ENCODE measurements around the gene PLAC1. TPM values are rescaled to one million over a fixed set of nuclear protein-coding genes. Genes with fewer than 3 reads are reported as not detected.
A peak's percentile ranks its signal among the peaks of the same experiment; 100 is the strongest.

PLAC1 gene
- polyA plus RNA-seq, 4 donors = 0.06 to 0.07 TPM; not detected in 2

DNA sequence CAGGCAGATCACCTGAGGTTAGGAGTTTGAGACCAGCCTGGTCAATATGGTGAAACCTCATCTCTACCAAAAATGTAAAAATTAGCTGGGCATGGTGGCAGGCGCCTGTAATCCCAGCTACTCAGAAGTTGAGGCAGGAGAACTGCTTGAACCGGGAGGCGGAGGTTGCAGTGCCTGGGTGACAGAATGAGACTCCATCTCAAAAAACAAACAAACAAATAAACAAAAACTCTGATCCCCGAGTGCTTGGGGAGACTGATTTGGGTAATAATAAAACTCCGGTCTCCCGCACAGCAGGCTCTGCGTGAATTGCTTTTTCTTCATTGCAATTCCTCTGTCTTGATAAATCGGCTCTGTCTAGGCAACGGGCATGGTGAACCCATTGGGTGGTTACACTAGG, 124.9 kb downstream of the PLAC1 start:
- Histone ChIP-seq H3K27me3 (ENCODE audit: control insufficient read depth in 3 of 3, insufficient read depth in 3 of 3, low read length in 3 of 3) (no peaks in the 10 kb centered on the region), H3K27ac (ENCODE audit: low read depth in 1 of 3, low read length in 2 of 3) (no peak overlapping the region), H3K9me3 (ENCODE audit: control insufficient read depth in 2 of 2, insufficient read depth in 1 of 2, low read depth in 1 of 2, low read length in 1 of 2) (no peaks in the 10 kb centered on the region), H3K36me3 (ENCODE audit: control insufficient read depth in 3 of 3, insufficient read depth in 2 of 3, low read depth in 1 of 3, low read length in 3 of 3) (no peaks in the 10 kb centered on the region), H3K4me1 (ENCODE audit: control insufficient read depth in 3 of 3, insufficient read depth in 2 of 3, low read depth in 1 of 3, low read length in 2 of 3) (peaks cover 0 to 9% (median 0%) of the 10 kb centered on the region in 3 donors), H3K4me3 (ENCODE audit: low read depth in 1 of 3, low read length in 3 of 3) (no peak overlapping the region)
- FAIRE-seq (no peak), DNase-seq (no peak)
- WGBS, 3 donors = 75 to 90% (median 86%) methylated on average over 9 of the region's 9 CpGs

- DNase-seq = no peak
Measured at GRCh38 chrX:134530845-134531244, 127.4 kb downstream of the PLAC1 start.

DNA sequence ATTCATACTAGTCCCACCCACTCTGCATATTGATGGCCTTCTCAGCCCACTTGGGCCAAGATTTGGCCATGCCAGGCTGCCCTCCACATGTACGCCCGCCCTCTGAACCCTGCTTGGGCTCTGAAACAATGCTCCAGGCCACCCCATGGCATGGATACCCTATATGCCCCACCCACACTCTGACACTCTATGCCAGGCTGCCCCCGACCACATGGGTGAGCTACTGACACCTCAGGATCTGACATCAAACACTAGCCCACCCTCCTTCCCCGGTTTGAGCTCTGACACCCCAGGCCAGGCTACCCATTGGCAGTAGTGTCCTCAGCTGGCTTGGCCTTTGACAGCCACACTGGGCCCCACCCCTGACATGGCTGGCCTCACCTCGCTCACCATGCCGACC, 128.8 kb downstream of the PLAC1 start:
- Histone ChIP-seq H3K4me3 (ENCODE audit: low read depth in 1 of 3, low read length in 3 of 3) (no peak overlapping the region), H3K27me3 (ENCODE audit: control insufficient read depth in 3 of 3, insufficient read depth in 3 of 3, low read length in 3 of 3) (no peaks in the 10 kb centered on the region), H3K9me3 (ENCODE audit: control insufficient read depth in 2 of 2, insufficient read depth in 1 of 2, low read depth in 1 of 2, low read length in 1 of 2) (no peaks in the 10 kb centered on the region), H3K4me1 (ENCODE audit: control insufficient read depth in 3 of 3, insufficient read depth in 2 of 3, low read depth in 1 of 3, low read length in 2 of 3) (no peaks in the 10 kb centered on the region), H3K36me3 (ENCODE audit: control insufficient read depth in 3 of 3, insufficient read depth in 2 of 3, low read depth in 1 of 3, low read length in 3 of 3) (no peaks in the 10 kb centered on the region), H3K27ac (ENCODE audit: low read depth in 1 of 3, low read length in 2 of 3) (no peak overlapping the region)
- WGBS, 3 donors = 89 to 95% (median 90%) methylated on average over 6 of the region's 6 CpGs
- FAIRE-seq (no peak), DNase-seq (no peak)

More at GRCh38 chrX:134530845-134531244, 127.4 kb downstream of the PLAC1 start:
- no peak for FAIRE-seq
- Histone ChIP-seq H3K27me3 (ENCODE audit: control insufficient read depth in 3 of 3, insufficient read depth in 3 of 3, low read length in 3 of 3) (no peaks in the 10 kb centered on the region), H3K4me1 (ENCODE audit: control insufficient read depth in 3 of 3, insufficient read depth in 2 of 3, low read depth in 1 of 3, low read length in 2 of 3) (no peaks in the 10 kb centered on the region), H3K27ac (ENCODE audit: low read depth in 1 of 3, low read length in 2 of 3) (no peak overlapping the region), H3K36me3 (ENCODE audit: control insufficient read depth in 3 of 3, insufficient read depth in 2 of 3, low read depth in 1 of 3, low read length in 3 of 3) (no peaks in the 10 kb centered on the region), H3K9me3 (ENCODE audit: control insufficient read depth in 2 of 2, insufficient read depth in 1 of 2, low read depth in 1 of 2, low read length in 1 of 2) (no peaks in the 10 kb centered on the region), H3K4me3 (ENCODE audit: low read depth in 1 of 3, low read length in 3 of 3) (no peak overlapping the region)
- 74 to 86% (median 81%) methylated on average over 7 of the region's 7 CpGs for WGBS, 3 donors

DNA sequence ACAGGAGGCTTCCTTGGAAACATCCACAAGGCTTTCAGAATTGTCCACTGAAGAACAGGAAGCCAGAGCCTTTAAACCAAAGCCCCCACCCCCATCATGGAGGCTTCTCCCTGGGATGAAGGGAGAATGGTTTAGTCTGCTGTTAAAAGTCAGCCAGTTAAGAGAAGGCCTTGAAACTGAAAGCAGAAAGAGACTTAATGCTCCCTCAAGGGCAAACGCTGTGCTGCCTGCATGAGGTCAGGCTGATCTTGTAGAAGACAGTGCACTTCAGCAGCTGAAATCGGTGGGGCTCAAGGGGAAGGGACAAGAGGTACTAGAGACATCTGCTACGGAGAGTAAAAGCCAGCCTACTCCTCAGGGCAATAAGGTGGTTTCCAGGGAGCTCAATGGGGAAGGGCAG, 129.3 kb downstream of the PLAC1 start:
- Histone ChIP-seq H3K27me3 (ENCODE audit: control insufficient read depth in 3 of 3, insufficient read depth in 3 of 3, low read length in 3 of 3) (no peaks in the 10 kb centered on the region), H3K4me1 (ENCODE audit: control insufficient read depth in 3 of 3, insufficient read depth in 2 of 3, low read depth in 1 of 3, low read length in 2 of 3) (no peaks in the 10 kb centered on the region), H3K4me3 (ENCODE audit: low read depth in 1 of 3, low read length in 3 of 3) (no peak overlapping the region), H3K36me3 (ENCODE audit: control insufficient read depth in 3 of 3, insufficient read depth in 2 of 3, low read depth in 1 of 3, low read length in 3 of 3) (no peaks in the 10 kb centered on the region), H3K9me3 (ENCODE audit: control insufficient read depth in 2 of 2, insufficient read depth in 1 of 2, low read depth in 1 of 2, low read length in 1 of 2) (no peaks in the 10 kb centered on the region), H3K27ac (ENCODE audit: low read depth in 1 of 3, low read length in 2 of 3) (no peak overlapping the region)
- FAIRE-seq (no peak), DNase-seq (peak in 1 of 2 donors; percentile 40)
- WGBS, 3 donors = 18 to 25% (median 24%) methylated on average over 3 of the region's 3 CpGs

DNA sequence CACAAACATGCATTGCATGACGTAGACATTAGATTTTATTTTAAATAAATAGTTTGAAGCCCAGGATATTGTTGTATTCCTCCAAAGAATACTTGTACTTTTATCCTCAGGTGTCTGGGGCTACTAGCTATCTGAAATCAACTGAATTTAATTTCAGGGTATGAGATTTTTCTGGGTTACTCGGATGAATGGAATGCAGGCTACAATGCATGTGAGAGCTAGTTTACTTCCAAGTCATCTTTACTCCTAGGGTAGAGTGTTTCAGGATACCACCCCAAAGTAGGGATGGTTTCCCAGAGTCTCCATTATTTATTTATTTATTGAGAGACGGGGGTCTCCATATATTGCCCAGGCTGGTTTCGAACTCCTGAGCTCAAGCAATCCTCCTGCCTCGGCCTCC, 131.9 kb downstream of the PLAC1 start:
- no peak for FAIRE-seq
- H3K9me3 ChIP-seq (ENCODE audit: control insufficient read depth in 2 of 2, insufficient read depth in 1 of 2, low read depth in 1 of 2, low read length in 1 of 2) = no peaks in the 10 kb centered on the region
- no peak overlapping the region for H3K4me3 ChIP-seq (ENCODE audit: low read depth in 1 of 3, low read length in 3 of 3)
- no peak for DNase-seq
- H3K27ac ChIP-seq (ENCODE audit: low read depth in 1 of 3, low read length in 2 of 3) = no peak overlapping the region
- H3K36me3 ChIP-seq (ENCODE audit: control insufficient read depth in 3 of 3, insufficient read depth in 2 of 3, low read depth in 1 of 3, low read length in 3 of 3) = no peaks in the 10 kb centered on the region
- no peaks in the 10 kb centered on the region for H3K27me3 ChIP-seq (ENCODE audit: control insufficient read depth in 3 of 3, insufficient read depth in 3 of 3, low read length in 3 of 3)
- WGBS, 3 donors = 85 to 97% (median 93%) methylated on average over 5 of the region's 5 CpGs
- peaks cover 0 to 6% (median 0%) of the 10 kb centered on the region in 3 donors for H3K4me1 ChIP-seq (ENCODE audit: control insufficient read depth in 3 of 3, insufficient read depth in 2 of 3, low read depth in 1 of 3, low read length in 2 of 3)

- no peak for FAIRE-seq
- H3K4me3 ChIP-seq (ENCODE audit: low read depth in 1 of 3, low read length in 3 of 3) = no peak overlapping the region
Measured at GRCh38 chrX:134525086-134525792, 133.0 kb downstream of the PLAC1 start.

GRCh38 chrX:134524181-134524580, 134.1 kb downstream of the PLAC1 start:
- H3K36me3 ChIP-seq (ENCODE audit: control insufficient read depth in 3 of 3, insufficient read depth in 2 of 3, low read depth in 1 of 3, low read length in 3 of 3) = no peaks in the 10 kb centered on the region
- H3K9me3 ChIP-seq (ENCODE audit: control insufficient read depth in 2 of 2, insufficient read depth in 1 of 2, low read depth in 1 of 2, low read length in 1 of 2) = no peaks in the 10 kb centered on the region
- no peak for DNase-seq
- H3K27me3 ChIP-seq (ENCODE audit: control insufficient read depth in 3 of 3, insufficient read depth in 3 of 3, low read length in 3 of 3) = no peaks in the 10 kb centered on the region
- H3K4me3 ChIP-seq (ENCODE audit: low read depth in 1 of 3, low read length in 3 of 3) = no peak overlapping the region
- peaks cover 0 to 6% (median 0%) of the 10 kb centered on the region in 3 donors for H3K4me1 ChIP-seq (ENCODE audit: control insufficient read depth in 3 of 3, insufficient read depth in 2 of 3, low read depth in 1 of 3, low read length in 2 of 3)
- no peak overlapping the region for H3K27ac ChIP-seq (ENCODE audit: low read depth in 1 of 3, low read length in 2 of 3)
- 92 to 96% (median 95%) methylated on average over 6 of the region's 6 CpGs for WGBS, 3 donors
- FAIRE-seq = no peak

More at GRCh38 chrX:134525086-134525792, 133.0 kb downstream of the PLAC1 start:
- DNase-seq = no peak
- Histone ChIP-seq H3K27me3 (ENCODE audit: control insufficient read depth in 3 of 3, insufficient read depth in 3 of 3, low read length in 3 of 3) (no peaks in the 10 kb centered on the region), H3K36me3 (ENCODE audit: control insufficient read depth in 3 of 3, insufficient read depth in 2 of 3, low read depth in 1 of 3, low read length in 3 of 3) (no peaks in the 10 kb centered on the region), H3K27ac (ENCODE audit: low read depth in 1 of 3, low read length in 2 of 3) (no peak overlapping the region), H3K9me3 (ENCODE audit: control insufficient read depth in 2 of 2, insufficient read depth in 1 of 2, low read depth in 1 of 2, low read length in 1 of 2) (no peaks in the 10 kb centered on the region), H3K4me1 (ENCODE audit: control insufficient read depth in 3 of 3, insufficient read depth in 2 of 3, low read depth in 1 of 3, low read length in 2 of 3) (peaks cover 0 to 6% (median 0%) of the 10 kb centered on the region in 3 donors)
- WGBS, 3 donors = 82 to 90% (median 86%) methylated on average over 15 of the region's 15 CpGs

DNA sequence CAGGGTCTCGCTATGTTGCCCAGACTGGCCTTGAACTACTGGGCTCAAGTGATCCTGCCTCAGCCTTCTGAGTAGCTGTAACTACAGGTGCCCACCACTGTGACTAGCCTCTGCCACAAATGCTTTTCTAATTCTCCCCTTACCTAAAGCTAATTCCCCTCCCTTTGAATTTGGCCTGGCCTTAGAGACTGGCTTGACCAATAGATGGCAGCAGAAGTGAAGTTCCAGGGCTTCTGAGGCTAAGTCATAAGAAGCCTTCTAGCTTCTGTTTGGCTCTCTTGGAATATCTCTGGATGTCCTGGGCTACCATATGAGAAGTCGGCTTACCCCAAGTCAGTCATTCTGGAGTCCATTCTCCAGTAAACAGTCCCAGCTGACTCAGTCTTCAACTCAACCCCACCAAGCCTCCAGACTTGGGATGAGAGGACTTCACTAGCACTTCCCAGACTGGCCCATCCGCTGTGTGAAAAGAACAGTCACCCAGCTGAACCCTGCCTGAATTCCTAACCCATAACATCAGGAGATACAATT, 137.3 kb downstream of the PLAC1 start:
- 76 to 82% (median 80%) methylated on average over 3 of the region's 3 CpGs for WGBS, 3 donors
- no peak for FAIRE-seq
- peaks cover 0 to 6% (median 0%) of the 10 kb centered on the region in 3 donors for H3K4me1 ChIP-seq (ENCODE audit: control insufficient read depth in 3 of 3, insufficient read depth in 2 of 3, low read depth in 1 of 3, low read length in 2 of 3)
- H3K9me3 ChIP-seq (ENCODE audit: control insufficient read depth in 2 of 2, insufficient read depth in 1 of 2, low read depth in 1 of 2, low read length in 1 of 2) = no peaks in the 10 kb centered on the region
- H3K27ac ChIP-seq (ENCODE audit: low read depth in 1 of 3, low read length in 2 of 3) = no peak overlapping the region
- no peaks in the 10 kb centered on the region for H3K27me3 ChIP-seq (ENCODE audit: control insufficient read depth in 3 of 3, insufficient read depth in 3 of 3, low read length in 3 of 3)
- no peak overlapping the region for H3K4me3 ChIP-seq (ENCODE audit: low read depth in 1 of 3, low read length in 3 of 3)
- no peaks in the 10 kb centered on the region for H3K36me3 ChIP-seq (ENCODE audit: control insufficient read depth in 3 of 3, insufficient read depth in 2 of 3, low read depth in 1 of 3, low read length in 3 of 3)
- peak; percentile 57 to 61 for DNase-seq

Measured in small intestine (tissue), 7 donors.